SU-DHL-6 (cell line): ENCODE results near the gene PLEKHH3.

Experiments used
- EZH2phosphoT487 ChIP-seq: fragments of 200-600 bp; sonication (generic), shearing (Covaris generic); conservative IDR thresholded peaks from 2 replicates; pipeline ENCODE4 v1.6.1; 2018; ENCODE audit warnings: mild to moderate bottlenecking, antibody characterized with exemption, low read length, moderate library complexity, mixed read lengths
- TF ChIP-seq, protein P1 (sequence below): fragments of 200-600 bp; sonication (generic); IDR thresholded peaks from one replicate; pipeline ENCODE4 v1.5.1; 2017; ENCODE audit warnings: antibody characterized with exemption, mild to moderate bottlenecking, low read length, moderate library complexity; ENCODE audit not compliant: insufficient read depth, poor library complexity, severe bottlenecking

- TF ChIP-seq, protein P1, sequence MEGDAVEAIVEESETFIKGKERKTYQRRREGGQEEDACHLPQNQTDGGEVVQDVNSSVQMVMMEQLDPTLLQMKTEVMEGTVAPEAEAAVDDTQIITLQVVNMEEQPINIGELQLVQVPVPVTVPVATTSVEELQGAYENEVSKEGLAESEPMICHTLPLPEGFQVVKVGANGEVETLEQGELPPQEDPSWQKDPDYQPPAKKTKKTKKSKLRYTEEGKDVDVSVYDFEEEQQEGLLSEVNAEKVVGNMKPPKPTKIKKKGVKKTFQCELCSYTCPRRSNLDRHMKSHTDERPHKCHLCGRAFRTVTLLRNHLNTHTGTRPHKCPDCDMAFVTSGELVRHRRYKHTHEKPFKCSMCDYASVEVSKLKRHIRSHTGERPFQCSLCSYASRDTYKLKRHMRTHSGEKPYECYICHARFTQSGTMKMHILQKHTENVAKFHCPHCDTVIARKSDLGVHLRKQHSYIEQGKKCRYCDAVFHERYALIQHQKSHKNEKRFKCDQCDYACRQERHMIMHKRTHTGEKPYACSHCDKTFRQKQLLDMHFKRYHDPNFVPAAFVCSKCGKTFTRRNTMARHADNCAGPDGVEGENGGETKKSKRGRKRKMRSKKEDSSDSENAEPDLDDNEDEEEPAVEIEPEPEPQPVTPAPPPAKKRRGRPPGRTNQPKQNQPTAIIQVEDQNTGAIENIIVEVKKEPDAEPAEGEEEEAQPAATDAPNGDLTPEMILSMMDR, result no peak
- no peak for TF ChIP-seq EZH2phosphoT487
Observed at GRCh38 chr17:42708588-42708987, 31.8 kb upstream of the PLEKHH3 start.
